Ascending aorta (tissue), 2 donors: ENCODE results near the gene SH3BGRL2. TPM values are rescaled to one million over a fixed set of nuclear protein-coding genes. Genes with fewer than 3 reads are reported as not detected.

Source experiments
- DNase-seq, 2 donors: peaks; one replicate each; pipeline ENCODE4 v3.0.0-alpha.2; 2019; ENCODE audit warnings: low spot score in 2 of 2
- H3K27ac ChIP-seq, 2 donors: fragments of 200-600 bp; sonication (generic); one replicate each; pipeline ENCODE4 v1.5.1; 2016 to 2017; ENCODE audit warnings: mild to moderate bottlenecking in 1 of 2
- H3K27me3 ChIP-seq: fragments of 200-600 bp; sonication (generic); one replicate; pipeline ENCODE4 v1.5.1; 2017
- H3K36me3 ChIP-seq, 2 donors: fragments of 200-600 bp; sonication (generic); one replicate each; pipeline ENCODE4 v1.5.1; 2016
- H3K4me1 ChIP-seq, 2 donors: fragments of 200-600 bp; sonication (generic); one replicate each; pipeline ENCODE4 v1.5.1; 2016 to 2017; ENCODE audit warnings: mild to moderate bottlenecking in 1 of 2
- H3K4me3 ChIP-seq, 2 donors: fragments of 200-600 bp; sonication (generic); one replicate each; pipeline ENCODE4 v1.5.1; 2016 to 2017; ENCODE audit warnings: mild to moderate bottlenecking in 1 of 2
- H3K9me3 ChIP-seq, 2 donors: fragments of 200-600 bp; sonication (generic); one replicate each; pipeline ENCODE4 v1.5.1; 2016
- intact Hi-C: fragments of 100-400 bp; cut with DNase I; formaldehyde crosslinking; loops from one replicate; pipeline ENCODE4 v1.15.1; 2023
- total RNA-seq: library from RNA; depleted of rRNA; stranded (reverse); fragments of >200 nt; gene quantifications from one replicate; pipeline ENCODE4 v1.1.0, GENCODE V29; 2016
- TF ChIP-seq, protein P1 (sequence below), 3 experiments: fragments of 200-600 bp in 2 of 3; fragments of 450-650 bp in 1 of 3; sonication (generic) in 2 of 3; IDR thresholded peaks; one replicate each; pipeline ENCODE4 v1.5.1; 2016 to 2019; ENCODE audit warnings: antibody characterized with exemption in 3 of 3, mild to moderate bottlenecking in 1 of 3, moderate library complexity in 1 of 3

Gene SH3BGRL2
- total RNA-seq, 1 donor from 2014 or later, result 73.0 TPM

DNA sequence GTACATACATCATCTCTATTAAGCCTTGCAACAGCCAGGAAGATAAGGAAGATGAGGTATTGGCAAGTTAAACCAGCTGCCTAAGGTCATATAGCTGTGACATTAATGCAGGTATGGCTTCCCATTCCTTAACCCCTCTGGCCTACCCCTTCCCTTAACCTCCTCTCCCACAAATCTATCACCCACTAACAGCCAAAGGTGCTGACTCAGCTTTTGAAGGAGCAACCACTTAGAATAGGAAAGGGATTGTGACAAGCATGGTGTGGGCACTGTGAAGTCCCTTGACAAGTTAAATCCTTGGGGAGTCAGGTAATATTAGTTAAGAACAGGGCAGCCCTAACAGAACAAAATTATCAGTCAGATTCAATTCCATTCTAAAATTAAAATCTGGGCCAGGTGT lies 5.4 kb upstream of the SH3BGRL2 start:
- intact Hi-C loops, result no loop called here
- Histone ChIP-seq H3K27ac (no peak overlapping the region), H3K4me3 (no peak overlapping the region), H3K9me3 (no peaks in the 10 kb centered on the region), H3K27me3 (no peaks in the 10 kb centered on the region), H3K36me3 (no peaks in the 10 kb centered on the region), H3K4me1 (peaks cover 0 to 6% of the 10 kb centered on the region in 2 donors)
- TF ChIP-seq, protein P1, sequence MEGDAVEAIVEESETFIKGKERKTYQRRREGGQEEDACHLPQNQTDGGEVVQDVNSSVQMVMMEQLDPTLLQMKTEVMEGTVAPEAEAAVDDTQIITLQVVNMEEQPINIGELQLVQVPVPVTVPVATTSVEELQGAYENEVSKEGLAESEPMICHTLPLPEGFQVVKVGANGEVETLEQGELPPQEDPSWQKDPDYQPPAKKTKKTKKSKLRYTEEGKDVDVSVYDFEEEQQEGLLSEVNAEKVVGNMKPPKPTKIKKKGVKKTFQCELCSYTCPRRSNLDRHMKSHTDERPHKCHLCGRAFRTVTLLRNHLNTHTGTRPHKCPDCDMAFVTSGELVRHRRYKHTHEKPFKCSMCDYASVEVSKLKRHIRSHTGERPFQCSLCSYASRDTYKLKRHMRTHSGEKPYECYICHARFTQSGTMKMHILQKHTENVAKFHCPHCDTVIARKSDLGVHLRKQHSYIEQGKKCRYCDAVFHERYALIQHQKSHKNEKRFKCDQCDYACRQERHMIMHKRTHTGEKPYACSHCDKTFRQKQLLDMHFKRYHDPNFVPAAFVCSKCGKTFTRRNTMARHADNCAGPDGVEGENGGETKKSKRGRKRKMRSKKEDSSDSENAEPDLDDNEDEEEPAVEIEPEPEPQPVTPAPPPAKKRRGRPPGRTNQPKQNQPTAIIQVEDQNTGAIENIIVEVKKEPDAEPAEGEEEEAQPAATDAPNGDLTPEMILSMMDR (IDR thresholded peaks at IDR 0.05), result no peak
- DNase-seq, result no peak

DNA sequence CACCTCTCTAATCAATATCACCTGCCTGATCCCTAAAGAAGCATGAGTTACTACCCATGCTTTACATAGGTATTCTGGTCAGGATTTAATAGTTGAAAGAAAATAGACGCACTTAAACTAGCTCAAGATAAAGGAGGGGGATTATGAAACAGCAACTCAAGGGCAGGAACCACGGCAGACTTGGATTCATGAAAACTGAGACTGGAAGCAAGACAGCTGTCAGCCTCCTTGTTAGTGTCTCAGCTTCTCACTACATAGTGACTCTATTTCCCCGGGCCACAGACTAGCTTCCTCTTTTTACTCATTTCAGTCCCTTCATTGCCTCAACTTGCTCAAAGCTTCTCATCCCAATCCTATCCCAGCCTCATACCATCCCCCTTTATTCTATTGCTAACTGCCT lies 4.3 kb upstream of the SH3BGRL2 start:
- intact Hi-C loops, result no loop called here
- no peak overlapping the region for H3K4me3 ChIP-seq
- peaks cover 0 to 8% of the 10 kb centered on the region in 2 donors for H3K4me1 ChIP-seq
- no peaks in the 10 kb centered on the region for H3K9me3 ChIP-seq
- TF ChIP-seq, protein P1 (IDR thresholded peaks at IDR 0.05), result no peak
- no peaks in the 10 kb centered on the region for H3K36me3 ChIP-seq
- H3K27ac ChIP-seq, result no peak overlapping the region
- DNase-seq, result no peak
- H3K27me3 ChIP-seq, result no peaks in the 10 kb centered on the region

DNA sequence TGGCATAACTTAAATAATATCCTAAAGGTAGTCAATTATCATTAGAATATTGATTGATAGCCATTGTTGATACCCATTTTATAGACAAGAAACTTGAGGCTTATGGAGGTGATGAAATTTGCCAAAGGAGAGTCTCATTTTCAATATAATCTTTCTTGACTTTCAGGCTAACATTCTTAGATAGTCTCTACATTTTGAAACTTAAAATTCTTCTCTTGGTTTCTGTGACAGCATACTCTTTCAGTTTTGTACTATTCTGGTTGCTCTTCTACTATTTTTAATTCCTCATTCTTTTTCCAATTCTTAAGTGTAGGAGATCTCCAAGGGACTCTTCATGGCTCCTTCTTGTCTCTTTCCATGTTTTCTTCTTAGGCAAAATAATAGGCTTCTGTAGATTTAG lies 3.7 kb upstream of the SH3BGRL2 start:
- TF ChIP-seq, protein P1 (IDR thresholded peaks at IDR 0.05), result no peak
- no peaks in the 10 kb centered on the region for H3K27me3 ChIP-seq
- H3K9me3 ChIP-seq, result no peaks in the 10 kb centered on the region
- H3K4me1 ChIP-seq, result peaks cover 0 to 8% of the 10 kb centered on the region in 2 donors
- H3K27ac ChIP-seq, result no peak overlapping the region
- intact Hi-C loops, result no loop called here
- no peak for DNase-seq
- H3K36me3 ChIP-seq, result no peaks in the 10 kb centered on the region
- no peak overlapping the region for H3K4me3 ChIP-seq

DNA sequence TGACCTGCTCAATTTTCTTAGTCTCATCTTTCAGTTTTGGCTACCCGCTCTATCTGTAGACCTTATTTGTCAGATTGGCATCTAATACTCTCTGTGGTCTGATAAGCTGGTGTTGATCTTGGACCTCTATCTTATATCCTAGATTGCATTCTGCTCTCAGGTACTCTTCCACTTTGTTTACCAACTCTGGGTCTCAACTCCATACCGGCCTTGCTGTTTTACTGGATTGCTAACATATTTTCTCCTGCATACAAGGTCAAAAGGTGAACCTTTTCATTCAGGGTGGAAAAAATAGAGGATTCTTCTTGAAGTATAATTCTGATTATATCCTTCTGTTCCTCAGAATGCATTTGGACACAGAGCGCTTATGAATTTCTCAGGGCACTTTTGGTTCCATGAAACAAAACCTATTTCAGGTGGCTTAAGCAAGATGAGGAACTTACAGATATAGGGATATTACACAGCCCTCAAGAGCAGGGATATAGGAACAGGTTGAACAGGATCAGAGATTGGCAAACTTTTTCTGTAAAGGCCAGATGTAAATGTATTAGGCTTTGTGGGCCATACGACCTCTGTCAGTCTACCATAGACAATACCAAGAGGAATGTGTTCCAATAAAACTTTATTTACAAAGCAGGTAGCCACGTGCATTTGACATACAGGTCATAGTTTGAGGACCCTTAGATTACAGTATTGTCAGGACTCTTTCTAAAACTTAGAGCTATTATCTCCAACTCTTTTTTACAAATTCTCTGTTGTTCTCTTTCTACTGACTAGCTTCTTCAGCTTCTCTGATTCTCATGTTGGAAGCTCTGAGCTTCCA lies 2.5 kb upstream of the SH3BGRL2 start:
- Histone ChIP-seq H3K4me3 (no peak overlapping the region), H3K27me3 (no peaks in the 10 kb centered on the region), H3K36me3 (no peaks in the 10 kb centered on the region), H3K27ac (no peak overlapping the region), H3K9me3 (no peaks in the 10 kb centered on the region), H3K4me1 (peaks cover 0 to 8% of the 10 kb centered on the region in 2 donors)
- intact Hi-C loops, result no loop called here
- TF ChIP-seq, protein P1 (IDR thresholded peaks at IDR 0.05), result no peak
- no peak for DNase-seq

GRCh38 chr6:79630380-79630882 lies 698 bp upstream of the SH3BGRL2 start:
- TF ChIP-seq, protein P1 (IDR thresholded peaks at IDR 0.05), result no peak
- no peaks in the 10 kb centered on the region for H3K27me3 ChIP-seq
- no peaks in the 10 kb centered on the region for H3K9me3 ChIP-seq
- peaks cover 0 to 10% of the 10 kb centered on the region in 2 donors for H3K4me1 ChIP-seq
- no peaks in the 10 kb centered on the region for H3K36me3 ChIP-seq
- no peak overlapping the region for H3K27ac ChIP-seq
- intact Hi-C loops, result no loop called here
- DNase-seq, result no peak
- H3K4me3 ChIP-seq, result peak overlapping the region; percentile 84 to 93
